Measurements from ENCODE around the gene SLIRP. TPM values are rescaled to one million over a fixed set of nuclear protein-coding genes. Genes with fewer than 3 reads are reported as not detected.

Gene SLIRP
- total RNA-seq, 1 donor from 2014 or later = 90.1 TPM

DNA sequence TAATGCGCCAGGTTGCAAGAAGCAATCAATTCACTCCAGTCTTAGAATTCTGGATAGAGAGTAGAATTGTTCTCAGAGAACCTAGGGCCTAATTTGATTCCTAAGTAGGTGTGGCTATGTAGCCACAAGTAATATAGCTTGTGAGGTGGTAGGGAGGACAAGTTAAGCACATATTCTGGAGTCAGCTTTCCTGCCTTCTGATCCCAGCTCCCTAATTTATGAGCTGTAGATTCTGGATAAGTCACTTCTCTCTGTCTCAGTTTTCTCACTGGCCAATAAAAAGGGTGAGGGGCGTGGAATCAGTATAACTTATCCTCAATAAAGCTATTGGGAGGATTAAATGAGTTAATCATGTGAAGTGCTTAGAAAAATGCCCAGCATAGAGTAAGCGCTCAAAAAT lies 56.1 kb downstream of the SLIRP start:
- intact Hi-C loops (cut with DNase I) = no loop called here
- Histone ChIP-seq H3K27ac (no peak overlapping the region), H3K9me3 (no peaks in the 10 kb centered on the region), H3K27me3 (no peaks in the 10 kb centered on the region), H3K4me3 (no peak overlapping the region), H3K4me1 (peaks cover 20% of the 10 kb centered on the region), H3K36me3 (no peaks in the 10 kb centered on the region)
- DNase-seq (ENCODE audit: extremely low spot score in 2 of 2) = no peak
- no peak for TF ChIP-seq POLR2AphosphoS5 (IDR thresholded peaks at IDR 0.05; ENCODE audit: insufficient read depth in 1 of 2, low read depth in 1 of 2)
- TF ChIP-seq POLR2A (IDR thresholded peaks at IDR 0.05) = no peak

Other genes starting within 250 kb of the SLIRP start
- 3.9 TPM for gene ISM2, start 209.3 kb upstream of the SLIRP start, total RNA-seq
- gene SPTLC2, start 91.5 kb upstream of the SLIRP start, total RNA-seq = 23.1 TPM
- 8.3 TPM for gene ALKBH1, start 80 bp upstream of the SLIRP start, total RNA-seq
- 36.8 TPM for gene SNW1, start 53.1 kb downstream of the SLIRP start, total RNA-seq
- gene ADCK1, start 92.0 kb downstream of the SLIRP start, total RNA-seq = 10.8 TPM